ENCODE results near the gene TMEM39A.

GRCh38 chr3:119507404-119507803 is 44.0 kb upstream of the TMEM39A start:
- TF ChIP-seq, protein P1, sequence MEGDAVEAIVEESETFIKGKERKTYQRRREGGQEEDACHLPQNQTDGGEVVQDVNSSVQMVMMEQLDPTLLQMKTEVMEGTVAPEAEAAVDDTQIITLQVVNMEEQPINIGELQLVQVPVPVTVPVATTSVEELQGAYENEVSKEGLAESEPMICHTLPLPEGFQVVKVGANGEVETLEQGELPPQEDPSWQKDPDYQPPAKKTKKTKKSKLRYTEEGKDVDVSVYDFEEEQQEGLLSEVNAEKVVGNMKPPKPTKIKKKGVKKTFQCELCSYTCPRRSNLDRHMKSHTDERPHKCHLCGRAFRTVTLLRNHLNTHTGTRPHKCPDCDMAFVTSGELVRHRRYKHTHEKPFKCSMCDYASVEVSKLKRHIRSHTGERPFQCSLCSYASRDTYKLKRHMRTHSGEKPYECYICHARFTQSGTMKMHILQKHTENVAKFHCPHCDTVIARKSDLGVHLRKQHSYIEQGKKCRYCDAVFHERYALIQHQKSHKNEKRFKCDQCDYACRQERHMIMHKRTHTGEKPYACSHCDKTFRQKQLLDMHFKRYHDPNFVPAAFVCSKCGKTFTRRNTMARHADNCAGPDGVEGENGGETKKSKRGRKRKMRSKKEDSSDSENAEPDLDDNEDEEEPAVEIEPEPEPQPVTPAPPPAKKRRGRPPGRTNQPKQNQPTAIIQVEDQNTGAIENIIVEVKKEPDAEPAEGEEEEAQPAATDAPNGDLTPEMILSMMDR (IDR thresholded peaks at IDR 0.05): no peak
- no peak for TF ChIP-seq POLR2A (IDR thresholded peaks at IDR 0.05)
